GM21576 (cell line): Measurements from ENCODE around the gene CRTAP.
"Not testable (repeated sequence)": the region's sequence is repeated elsewhere in the genome, so short reads cannot be mapped to it uniquely, and the experiment has no call there.

Source experiments
- ATAC-seq: cut with Tn5 transposase; IDR thresholded peaks from one replicate; pipeline ENCODE4 v1.9.1; 2021; ENCODE audit warnings: mild to moderate bottlenecking, moderate library complexity; ENCODE audit not compliant: unreplicated experiment

The CRTAP gene

GRCh38 chr3:33099109-33099645 is 14.6 kb upstream of the CRTAP start:
- no peak for ATAC-seq

GRCh38 chr3:33099701-33100100 is 14.1 kb upstream of the CRTAP start:
- no peak for ATAC-seq

- ATAC-seq = no peak
These were observed 13.6 kb upstream of the CRTAP start for GRCh38 chr3:33100229-33100628.

GRCh38 chr3:33103034-33103433 is 10.8 kb upstream of the CRTAP start:
- ATAC-seq = no peak

- no peak for ATAC-seq
These were observed 10.3 kb upstream of the CRTAP start for GRCh38 chr3:33103480-33103879.

- no peak for ATAC-seq
These were observed 9.0 kb upstream of the CRTAP start for GRCh38 chr3:33104803-33105202.

- no peak for ATAC-seq
These were observed 8.4 kb upstream of the CRTAP start for GRCh38 chr3:33105341-33105948.

GRCh38 chr3:33106854-33107253 is 7.0 kb upstream of the CRTAP start:
- ATAC-seq = not testable (repeated sequence)

- peak; percentile 40 for ATAC-seq
These were observed 2.2 kb upstream of the CRTAP start for GRCh38 chr3:33111581-33111980.

- no peak for ATAC-seq
These were observed 809 bp downstream of the CRTAP start for GRCh38 chr3:33114622-33115023.

GRCh38 chr3:33115024-33115768 is 1.4 kb downstream of the CRTAP start:
- no peak for ATAC-seq

- ATAC-seq = no peak
These were observed 3.6 kb downstream of the CRTAP start for GRCh38 chr3:33117461-33117860.

GRCh38 chr3:33119891-33120290 is 6.1 kb downstream of the CRTAP start:
- no peak for ATAC-seq

GRCh38 chr3:33122991-33123390 is 9.2 kb downstream of the CRTAP start:
- no peak for ATAC-seq

GRCh38 chr3:33124638-33125037 is 10.8 kb downstream of the CRTAP start:
- no peak for ATAC-seq

- ATAC-seq = no peak
These were observed 12.0 kb downstream of the CRTAP start for GRCh38 chr3:33125840-33126239.

- ATAC-seq = no peak
These were observed 14.9 kb downstream of the CRTAP start for GRCh38 chr3:33128706-33129105.

- no peak for ATAC-seq
These were observed 16.3 kb downstream of the CRTAP start for GRCh38 chr3:33130144-33130543.

GRCh38 chr3:33131331-33132018 is 17.7 kb downstream of the CRTAP start:
- peak; percentile 73 for ATAC-seq

GRCh38 chr3:33132019-33132360 is 18.2 kb downstream of the CRTAP start:
- peak; percentile 22 for ATAC-seq

- no peak for ATAC-seq
These were observed 20.3 kb downstream of the CRTAP start for GRCh38 chr3:33134026-33134625.
